A549 (cell line): ENCODE results near the gene UROC1. TPM values are rescaled to one million over a fixed set of nuclear protein-coding genes. Genes with fewer than 3 reads are reported as not detected.

ENCODE experiments used
- ATAC-seq, 2 experiments: fragments of 200-7000 bp in 1 of 2; fragments of >200 bp in 1 of 2; cut with Nextera tagmentation in 1 of 2; cut with Tn5 transposase in 1 of 2; 3 replicates each; pipeline versions ENCODE4 v1.8.0 to v1.9.1; 2018 to 2020; ENCODE audit warnings: mild to moderate bottlenecking in 1 of 2, moderate library complexity in 1 of 2
- CTCF ChIA-PET: fragments of 300-600 bp; sonication (Branson Sonifier 250); formaldehyde crosslinking; extraction: SDS; loops from one replicate; lab custom pipeline; 2021; ENCODE audit warnings: antibody characterized with exemption, inconsistent platforms; lab: Yijun Ruan, JAX
- POLR2A ChIA-PET: fragments of 350-600 bp; formaldehyde crosslinking; extraction: SDS; loops from one replicate; lab custom pipeline; 2021; ENCODE audit warnings: antibody characterized with exemption, inconsistent platforms; lab: Yijun Ruan, JAX
- DNase-seq, 2 experiments: peaks; one replicate each; pipeline versions ENCODE4 v3.0.0 to v3.0.0-alpha.2; 2011 to 2016; ENCODE audit warnings: low read depth in 1 of 2, low spot score in 1 of 2
- FAIRE-seq: peaks from 2 replicates; lab custom pipeline; 2011; peaks lifted over from hg19 to GRCh38; lab: Jason Lieb, UNC
- H3K27ac ChIP-seq, 2 experiments: fragments of >200 bp; sonication (Bioruptor Twin); formaldehyde crosslinking; 3 replicates each; pipeline ENCODE4 v1.5.1; 2016 to 2017
- H3K4me1 ChIP-seq: fragments of >200 bp; sonication (Bioruptor Twin); formaldehyde crosslinking; 3 replicates; pipeline ENCODE4 v1.6.1; 2016
- H3K4me2 ChIP-seq: fragments of >200 bp; sonication (Bioruptor Twin); formaldehyde crosslinking; 3 replicates; pipeline ENCODE4 v1.6.1; 2016
- H3K4me3 ChIP-seq: fragments of >200 bp; sonication (Bioruptor Twin); formaldehyde crosslinking; 3 replicates; pipeline ENCODE4 v1.5.1; 2016
- H3K9me3 ChIP-seq: fragments of >200 bp; sonication (Bioruptor Twin); formaldehyde crosslinking; 3 replicates; pipeline ENCODE4 v1.6.1; 2016
- CBX8 ChIP-seq: fragments of 200-600 bp; sonication (generic); IDR thresholded peaks from 2 replicates; pipeline ENCODE4 v1.6.1; 2016
- CEBPB ChIP-seq, 2 experiments: fragments of >200 bp in 1 of 2; sonication (Bioruptor Twin) in 1 of 2; formaldehyde crosslinking in 1 of 2; IDR thresholded peaks; 2 replicates each; pipeline ENCODE4 v1.6.1; 2012 to 2016
- CHD2 ChIP-seq: fragments of 150-350 bp; IDR thresholded peaks from 2 replicates; pipeline ENCODE4 v1.6.1; 2014; ENCODE audit warnings: low read length; ENCODE audit not compliant: partially characterized antibody
- CHD4 ChIP-seq: fragments of 200-600 bp; sonication (generic); IDR thresholded peaks from 2 replicates; pipeline ENCODE4 v1.6.1; 2016; ENCODE audit warnings: antibody characterized with exemption, mild to moderate bottlenecking, borderline replicate concordance
- ESRRA ChIP-seq: fragments of 150-350 bp; IDR thresholded peaks from 2 replicates; pipeline ENCODE4 v1.6.1; 2014; ENCODE audit warnings: mild to moderate bottlenecking, low read length, borderline replicate concordance
- FOSL2 ChIP-seq, 2 experiments: fragments of 450-650 bp in 1 of 2; fragments of >200 bp in 1 of 2; sonication (Bioruptor Twin) in 1 of 2; formaldehyde crosslinking; IDR thresholded peaks; 2 replicates each; pipeline versions ENCODE4 v1.5.0 to v1.6.1; 2016 to 2020; ENCODE audit warnings: mild to moderate bottlenecking in 1 of 2, moderate library complexity in 1 of 2
- GATA3 ChIP-seq: IDR thresholded peaks from 2 replicates; pipeline ENCODE4 v1.6.1; 2012; ENCODE audit warnings: borderline replicate concordance
- HOXB13 ChIP-seq: fragments of 250-450 bp; sonication (Bioruptor Pico); IDR thresholded peaks from 2 replicates; pipeline ENCODE4 v1.5.0; 2020; ENCODE audit warnings: low read depth, mild to moderate bottlenecking, moderate library complexity
- HOXB5 ChIP-seq: fragments of 250-450 bp; sonication (Bioruptor Pico); IDR thresholded peaks from 2 replicates; pipeline ENCODE4 v1.5.0; 2020; ENCODE audit warnings: mild to moderate bottlenecking, moderate library complexity
- JUNB ChIP-seq: fragments of >200 bp; sonication (Bioruptor Twin); formaldehyde crosslinking; IDR thresholded peaks from 2 replicates; pipeline ENCODE4 v1.6.1; 2016
- MAZ ChIP-seq: fragments of 150-350 bp; IDR thresholded peaks from 2 replicates; pipeline ENCODE4 v1.6.1; 2014; ENCODE audit warnings: antibody characterized with exemption, low read depth, low read length, borderline replicate concordance
- PHF8 ChIP-seq: fragments of 200-600 bp; sonication (generic); IDR thresholded peaks from 2 replicates; pipeline ENCODE4 v1.6.1; 2016; ENCODE audit warnings: low read depth, mild to moderate bottlenecking, antibody characterized with exemption, moderate library complexity, borderline replicate concordance
- POLR2AphosphoS2 ChIP-seq: conservative IDR thresholded peaks from 2 replicates; pipeline ENCODE4 v1.6.1; 2012; ENCODE audit warnings: low read length, improper control_type of control experiment, inconsistent platforms
- RAD21 ChIP-seq, 2 experiments: fragments of >200 bp in 1 of 2; sonication (Bioruptor Twin) in 1 of 2; formaldehyde crosslinking in 1 of 2; IDR thresholded peaks in 1 of 2; conservative IDR thresholded peaks in 1 of 2; 2 replicates in 1 of 2; 3 replicates in 1 of 2; pipeline ENCODE4 v1.6.1; 2012 to 2018; ENCODE audit warnings: inconsistent platforms in 1 of 2
- RFX5 ChIP-seq: fragments of 450-650 bp; IDR thresholded peaks from 2 replicates; pipeline ENCODE4 v1.7.1; 2014; ENCODE audit warnings: antibody characterized with exemption, mild to moderate bottlenecking, moderate library complexity
- RNF2 ChIP-seq: fragments of 200-600 bp; sonication (generic); IDR thresholded peaks from 2 replicates; pipeline ENCODE4 v1.6.1; 2016; ENCODE audit warnings: low read depth, mild to moderate bottlenecking, antibody characterized with exemption, moderate library complexity, borderline replicate concordance
- SREBF2 ChIP-seq: fragments of 450-650 bp; IDR thresholded peaks from 2 replicates; pipeline ENCODE4 v1.6.1; 2014; ENCODE audit warnings: mild to moderate bottlenecking, moderate library complexity
- TFCP2L1 ChIP-seq: fragments of 250-450 bp; sonication (Bioruptor Pico); IDR thresholded peaks from 2 replicates; pipeline ENCODE4 v1.5.0; 2021; ENCODE audit warnings: mild to moderate bottlenecking
- ZC3H11A ChIP-seq: fragments of 450-650 bp; IDR thresholded peaks from 2 replicates; pipeline ENCODE4 v1.6.1; 2014; ENCODE audit warnings: antibody characterized with exemption, mild to moderate bottlenecking
- ZNF302 ChIP-seq: fragments of 250-450 bp; sonication (Bioruptor Pico); IDR thresholded peaks from 2 replicates; pipeline ENCODE4 v1.9.0; 2021; ENCODE audit warnings: inconsistent platforms, mild to moderate bottlenecking, moderate library complexity
- WGBS: methylation state at CpG from one replicate; pipeline ENCODE4 v1.1.6; 2017; ENCODE audit errors: missing lambda C conversion rate; 5-methylcytosine and 5-hydroxymethylcytosine counted together
- polyA plus RNA-seq, 4 experiments: library from polyadenylated mRNA; depleted of rRNA in 3 of 4; stranded (reverse); fragments of >200 nt; fragmentation: RNase III in 1 of 4; extraction: RNeasy Plus Mini Kit Qiagen cat#74134 plus additional on column Dnase treatment in 1 of 4; gene quantifications; 2 replicates in 3 of 4; 3 replicates in 1 of 4; pipeline ENCODE4 v1.2.3, GENCODE V29; 2011 to 2017
- TF ChIP-seq, protein P1 (sequence below): IDR thresholded peaks from 2 replicates; pipeline ENCODE4 v1.6.1; 2012; ENCODE audit warnings: low read depth, borderline replicate concordance
- TF ChIP-seq, protein P2 (sequence below): fragments of 250-450 bp; sonication (Bioruptor Pico); IDR thresholded peaks from 2 replicates; pipeline ENCODE4 v1.5.0; 2021; ENCODE audit warnings: mild to moderate bottlenecking, moderate library complexity, borderline replicate concordance
- TF ChIP-seq, protein P3 (sequence below): fragments of >200 bp; sonication (Bioruptor Twin); formaldehyde crosslinking; IDR thresholded peaks from 2 replicates; pipeline ENCODE4 v1.6.1; 2016

The UROC1 gene
- polyA plus RNA-seq, 2 of the 4 experiments (the other 2 are of a cell fraction): not detected

DNA sequence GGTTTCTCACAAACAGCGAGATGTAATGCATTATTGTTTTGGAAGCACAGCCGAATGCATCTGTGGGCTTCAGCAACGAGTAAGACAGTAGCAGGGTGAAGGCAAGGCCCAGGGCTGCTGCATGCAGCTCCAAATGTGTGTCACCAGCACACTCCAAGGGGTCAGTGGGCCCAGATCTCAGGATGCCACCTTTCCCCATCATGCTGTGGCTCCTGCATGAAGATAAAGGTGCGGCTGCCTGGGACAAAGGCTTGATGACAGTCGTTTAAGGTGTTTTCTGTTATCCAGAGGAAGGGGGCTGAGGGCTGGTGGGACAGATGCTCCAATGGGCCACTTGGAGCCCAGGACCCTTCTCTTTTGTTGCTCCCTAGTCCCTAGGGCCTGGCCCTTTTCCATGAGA lies 28.0 kb upstream of the UROC1 start:
- no peak for FAIRE-seq
- Histone ChIP-seq H3K4me3 (no peak overlapping the region), H3K9me3 (no peaks in the 10 kb centered on the region), H3K4me2 (no peak overlapping the region), H3K4me1 (peaks cover 5% of the 10 kb centered on the region; the same call in 1 of the 3 replicates), H3K27ac (no peak overlapping the region)
- ChIA-PET CTCF (interaction anchor here (1.1 kb wide), 1 partner anchor 23 kb away, joined by 5 read pairs; no protein-coding TSS in a partner anchor), POLR2A (no interaction called here)
- 52% methylated on average over 5 of the region's 5 CpGs for WGBS
- no peak for DNase-seq
- no peak for ATAC-seq
- TF ChIP-seq, protein P1, sequence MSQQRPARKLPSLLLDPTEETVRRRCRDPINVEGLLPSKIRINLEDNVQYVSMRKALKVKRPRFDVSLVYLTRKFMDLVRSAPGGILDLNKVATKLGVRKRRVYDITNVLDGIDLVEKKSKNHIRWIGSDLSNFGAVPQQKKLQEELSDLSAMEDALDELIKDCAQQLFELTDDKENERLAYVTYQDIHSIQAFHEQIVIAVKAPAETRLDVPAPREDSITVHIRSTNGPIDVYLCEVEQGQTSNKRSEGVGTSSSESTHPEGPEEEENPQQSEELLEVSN: no peak
- no peak for TF ChIP-seq CHD2
- TF ChIP-seq SREBF2: no peak
- TF ChIP-seq ESRRA: no peak

DNA sequence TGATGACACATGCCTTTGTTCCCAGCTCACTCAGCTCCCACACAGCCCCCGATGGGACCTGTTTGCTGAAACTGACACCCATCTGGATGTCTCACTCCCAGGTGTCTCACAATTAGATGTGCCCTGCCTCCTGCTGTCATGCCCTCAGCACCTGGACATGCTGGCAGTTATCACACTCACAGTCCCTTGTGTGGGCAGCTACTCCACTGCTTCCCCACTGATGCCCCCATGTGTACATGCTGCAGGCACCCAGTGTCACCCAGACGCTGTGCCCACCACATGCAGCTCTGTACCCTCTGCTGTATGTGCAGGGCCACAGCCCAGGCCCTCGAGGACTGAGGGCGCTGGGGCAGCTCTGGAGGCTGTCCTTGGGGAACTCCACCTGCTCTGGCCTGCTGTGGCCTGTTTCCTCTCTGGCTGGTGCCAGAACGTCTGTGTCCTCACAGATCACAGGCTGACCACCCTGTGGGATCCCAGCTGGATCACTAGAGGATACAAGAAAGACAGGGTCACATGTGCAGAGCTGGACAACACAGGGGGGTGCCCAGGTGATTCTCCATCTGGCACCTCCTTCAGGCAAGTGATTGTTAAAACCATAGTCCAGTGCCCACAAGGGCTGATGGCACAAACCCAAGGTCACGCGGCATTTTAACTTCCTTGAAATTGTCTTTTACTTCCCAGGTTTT lies 27.2 kb upstream of the UROC1 start:
- peaks cover 10% of the 10 kb centered on the region; the same call in 1 of the 3 replicates for H3K4me1 ChIP-seq
- FAIRE-seq (no peak), DNase-seq (no peak), ATAC-seq (no peak)
- H3K4me3 ChIP-seq: no peak overlapping the region
- H3K4me2 ChIP-seq: no peak overlapping the region
- H3K9me3 ChIP-seq: no peaks in the 10 kb centered on the region
- no peak overlapping the region for H3K27ac ChIP-seq
- 64% methylated on average over 7 of the region's 7 CpGs for WGBS
- ChIA-PET POLR2A (no interaction called here), CTCF (interaction anchor here (1.1 kb wide), 1 partner anchor 22 kb away, joined by 5 read pairs; no protein-coding TSS in a partner anchor)
- TF ChIP-seq, protein P2, sequence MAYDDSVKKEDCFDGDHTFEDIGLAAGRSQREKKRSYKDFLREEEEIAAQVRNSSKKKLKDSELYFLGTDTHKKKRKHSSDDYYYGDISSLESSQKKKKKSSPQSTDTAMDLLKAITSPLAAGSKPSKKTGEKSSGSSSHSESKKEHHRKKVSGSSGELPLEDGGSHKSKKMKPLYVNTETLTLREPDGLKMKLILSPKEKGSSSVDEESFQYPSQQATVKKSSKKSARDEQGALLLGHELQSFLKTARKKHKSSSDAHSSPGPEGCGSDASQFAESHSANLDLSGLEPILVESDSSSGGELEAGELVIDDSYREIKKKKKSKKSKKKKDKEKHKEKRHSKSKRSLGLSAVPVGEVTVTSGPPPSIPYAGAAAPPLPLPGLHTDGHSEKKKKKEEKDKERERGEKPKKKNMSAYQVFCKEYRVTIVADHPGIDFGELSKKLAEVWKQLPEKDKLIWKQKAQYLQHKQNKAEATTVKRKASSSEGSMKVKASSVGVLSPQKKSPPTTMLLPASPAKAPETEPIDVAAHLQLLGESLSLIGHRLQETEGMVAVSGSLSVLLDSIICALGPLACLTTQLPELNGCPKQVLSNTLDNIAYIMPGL (CRISPR knock-in tag): no peak
- no peak for TF ChIP-seq RFX5
- TF ChIP-seq FOSL2 (IDR thresholded peaks at IDR 0.05): no peak
- TF ChIP-seq FOSL2 (CRISPR knock-in tag; IDR thresholded peaks at IDR 0.05): no peak
- TF ChIP-seq CBX8: no peak
- no peak for TF ChIP-seq SREBF2
- no peak for TF ChIP-seq JUNB
- no peak for TF ChIP-seq CHD4
- TF ChIP-seq MAZ: no peak
- no peak for TF ChIP-seq HOXB13 (CRISPR knock-in tag)
- no peak for TF ChIP-seq HOXB5 (CRISPR knock-in tag)
- no peak for TF ChIP-seq GATA3
- TF ChIP-seq TFCP2L1 (CRISPR knock-in tag): no peak
- no peak for TF ChIP-seq ZNF302
- no peak for TF ChIP-seq POLR2AphosphoS2
- no peak for TF ChIP-seq PHF8
- TF ChIP-seq, protein P3, sequence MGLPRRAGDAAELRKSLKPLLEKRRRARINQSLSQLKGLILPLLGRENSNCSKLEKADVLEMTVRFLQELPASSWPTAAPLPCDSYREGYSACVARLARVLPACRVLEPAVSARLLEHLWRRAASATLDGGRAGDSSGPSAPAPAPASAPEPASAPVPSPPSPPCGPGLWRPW: no peak
- TF ChIP-seq CEBPB (IDR thresholded peaks at IDR 0.05): no peak
- no peak for TF ChIP-seq ZC3H11A
- no peak for TF ChIP-seq RNF2
- no peak for TF ChIP-seq RAD21 (conservative IDR thresholded peaks at IDR 0.05 in 1 of 2, IDR thresholded peaks at IDR 0.05 in 1 of 2)
